Sigmoid colon (tissue), 7 donors: ENCODE results near the gene DENND6B. TPM values are rescaled to one million over a fixed set of nuclear protein-coding genes. Genes with fewer than 3 reads are reported as not detected.

Experiments used
- DNase-seq: peaks from one replicate; pipeline ENCODE4 v3.0.0-alpha.2; 2019
- H3K27ac ChIP-seq, 4 donors: fragments of 200-600 bp; sonication (generic); one replicate each; pipeline ENCODE4 v1.5.1; 2016 to 2019; ENCODE audit warnings: mild to moderate bottlenecking in 1 of 4
- H3K27me3 ChIP-seq, 3 donors: fragments of 200-600 bp; sonication (generic); one replicate each; pipeline ENCODE4 v1.5.1; 2019; ENCODE audit warnings: mild to moderate bottlenecking in 1 of 3
- H3K36me3 ChIP-seq, 4 donors: fragments of 200-600 bp; sonication (generic); one replicate each; pipeline ENCODE4 v1.5.1; 2016 to 2019
- H3K4me1 ChIP-seq, 4 donors: fragments of 200-600 bp; sonication (generic); one replicate each; pipeline ENCODE4 v1.5.1; 2017 to 2019
- H3K4me3 ChIP-seq, 4 donors: fragments of 200-600 bp; sonication (generic); one replicate each; pipeline ENCODE4 v1.5.1; 2017 to 2019; ENCODE audit warnings: mild to moderate bottlenecking in 2 of 4, moderate library complexity in 1 of 4
- H3K9me3 ChIP-seq, 4 donors: fragments of 200-600 bp in 3 of 4; sonication (generic) in 3 of 4; one replicate each; pipeline versions ENCODE4 v1.5.1 to v1.6.1; 2013 to 2019
- CTCF ChIP-seq, 4 experiments: fragments of 450-650 bp in 3 of 4; fragments of 200-600 bp in 1 of 4; IDR thresholded peaks; one replicate each; pipeline ENCODE4 v1.5.1; 2016 to 2019; ENCODE audit warnings: antibody characterized with exemption in 4 of 4, mild to moderate bottlenecking in 3 of 4, moderate library complexity in 2 of 4
- EP300 ChIP-seq, 4 donors: sonication (generic); formaldehyde crosslinking; IDR thresholded peaks; one replicate each; pipeline ENCODE4 v1.6.1; 2017; ENCODE audit warnings: antibody characterized with exemption in 4 of 4
- POLR2A ChIP-seq, 2 donors: fragments of 450-650 bp; IDR thresholded peaks; one replicate each; pipeline ENCODE4 v1.6.1; 2016; ENCODE audit warnings: antibody characterized with exemption in 2 of 2, mild to moderate bottlenecking in 2 of 2, moderate library complexity in 2 of 2
- POLR2AphosphoS5 ChIP-seq, 4 donors: sonication (generic); formaldehyde crosslinking; IDR thresholded peaks; one replicate each; pipeline ENCODE4 v1.6.1; 2017; ENCODE audit warnings: antibody characterized with exemption in 4 of 4
- WGBS, 2 donors: extraction: QIAGEN DNeasy Blood & Tissue Kit; methylation state at CpG; one replicate each; pipeline ENCODE4 v1.1.7; 2013; 5-methylcytosine and 5-hydroxymethylcytosine counted together
- intact Hi-C: fragments of 100-400 bp; cut with DNase I; formaldehyde crosslinking; loops from one replicate; pipeline ENCODE4 v1.15.1; 2023
- polyA plus RNA-seq, 3 donors: library from polyadenylated mRNA; stranded (reverse); fragments of 200-250 nt; gene quantifications; one replicate each; pipeline ENCODE4 v1.2.3, GENCODE V29; 2013
- total RNA-seq, 4 donors: library from RNA; depleted of rRNA; stranded (reverse); fragments of >200 nt; gene quantifications; one replicate each; pipeline ENCODE4 v1.1.0, GENCODE V29; 2016
- donor health status: healthy with polysubstance abuse.
- donor health status: Bipolar disorder and iron deficiency.
- donor health status: healthy.

The DENND6B gene
- total and polyA plus RNA-seq, 7 donors = 0.69 to 7.2 (median 2.3) TPM

DNA sequence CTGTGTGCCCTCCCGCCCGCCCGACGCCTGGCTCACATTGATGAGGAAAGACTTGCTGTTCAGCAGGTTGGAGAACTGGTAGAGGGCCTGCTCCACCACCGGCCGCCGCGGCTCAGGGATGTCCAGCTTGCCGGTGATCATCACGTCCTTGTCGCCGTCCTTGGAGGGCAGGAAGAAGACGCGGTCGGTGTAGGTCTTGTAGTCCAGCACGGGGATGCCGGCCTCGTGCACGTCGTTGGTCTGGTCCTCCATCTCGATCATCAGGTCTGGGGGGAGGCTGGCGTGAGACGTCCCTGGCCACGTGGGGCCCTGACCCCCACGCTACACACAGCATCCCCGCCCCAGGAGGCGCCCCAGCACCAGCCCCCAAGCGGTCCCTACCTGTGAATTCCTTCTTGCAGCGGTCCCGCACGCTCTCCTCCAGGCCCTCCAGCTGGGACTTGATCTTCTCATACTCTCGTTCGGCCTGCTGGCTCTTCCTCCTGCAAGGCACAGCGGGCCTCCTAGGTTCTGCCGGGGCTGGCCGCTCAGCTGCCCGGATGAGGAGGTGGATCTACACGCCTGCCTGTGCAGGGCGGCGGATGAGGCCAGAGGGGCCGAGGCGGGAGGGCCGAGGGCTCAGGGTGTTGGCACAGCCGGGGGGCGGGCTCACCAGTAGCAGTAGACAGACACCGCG is 46.0 kb downstream of the DENND6B start:
- TF ChIP-seq CTCF (IDR thresholded peaks at IDR 0.05) = no peak
- TF ChIP-seq EP300 (IDR thresholded peaks at IDR 0.05) = no peak
- TF ChIP-seq POLR2A (IDR thresholded peaks at IDR 0.05) = no peak
- TF ChIP-seq POLR2AphosphoS5 (IDR thresholded peaks at IDR 0.05) = no peak
- Histone ChIP-seq H3K4me1 (peaks cover 0 to 21% (median 12%) of the 10 kb centered on the region in 4 donors), H3K36me3 (peaks cover 65 to 94% (median 81%) of the 10 kb centered on the region in 4 donors), H3K27me3 (no peaks in the 10 kb centered on the region), H3K4me3 (no peak overlapping the region), H3K27ac (no peak overlapping the region), H3K9me3 (no peaks in the 10 kb centered on the region)
- WGBS, 2 donors = 95 to 97% methylated on average over 47 of the region's 47 CpGs
- intact Hi-C loops = no loop called here
- no peak for DNase-seq

DNA sequence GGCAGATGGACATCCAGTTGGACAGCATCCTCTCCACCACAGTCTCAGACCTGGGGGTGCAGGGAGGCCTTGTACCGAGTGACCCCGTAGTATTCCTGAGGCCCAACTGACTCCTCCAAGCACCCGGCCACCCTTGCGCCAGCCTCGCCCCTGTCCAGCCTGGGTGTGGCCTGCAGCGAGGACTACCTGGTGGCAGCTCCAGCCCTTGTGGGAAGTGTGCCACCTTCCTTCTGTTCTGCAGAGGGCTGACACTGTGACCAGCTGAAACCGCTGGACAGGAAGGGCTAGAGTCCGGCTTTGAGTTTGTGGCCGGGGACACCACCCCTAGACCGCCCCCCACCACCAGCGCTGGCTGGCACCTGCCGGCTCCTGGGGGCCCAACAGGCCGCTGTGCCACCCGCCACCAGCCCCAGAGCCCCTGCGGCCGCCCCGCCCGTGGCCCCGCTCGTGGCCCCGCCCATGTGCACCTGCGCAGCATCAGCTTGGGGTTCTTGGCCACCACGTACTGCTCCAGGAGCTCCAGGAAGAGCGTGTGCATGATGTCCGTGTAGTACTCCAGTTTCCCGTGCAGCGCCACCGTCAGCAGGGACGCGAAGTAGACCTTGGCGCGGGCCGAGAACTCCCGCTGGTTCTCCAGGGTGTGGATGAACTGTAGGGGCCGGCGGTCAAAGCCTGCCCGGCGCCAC is 46.6 kb downstream of the DENND6B start:
- Histone ChIP-seq H3K9me3 (no peaks in the 10 kb centered on the region), H3K27me3 (no peaks in the 10 kb centered on the region), H3K4me1 (peaks cover 0 to 21% (median 12%) of the 10 kb centered on the region in 4 donors), H3K36me3 (peaks cover 62 to 97% (median 84%) of the 10 kb centered on the region in 4 donors), H3K27ac (no peak overlapping the region), H3K4me3 (no peak overlapping the region)
- WGBS, 2 donors = 89 to 93% methylated on average over 38 of the region's 38 CpGs
- intact Hi-C loops = no loop called here
- DNase-seq = no peak
- TF ChIP-seq POLR2A (IDR thresholded peaks at IDR 0.05) (no peak), EP300 (IDR thresholded peaks at IDR 0.05) (no peak), POLR2AphosphoS5 (IDR thresholded peaks at IDR 0.05) (no peak), CTCF (IDR thresholded peaks at IDR 0.05) (no peak)

GRCh38 chr22:50278956-50279619 is 47.7 kb downstream of the DENND6B start:
- intact Hi-C loops = no loop called here

DNA sequence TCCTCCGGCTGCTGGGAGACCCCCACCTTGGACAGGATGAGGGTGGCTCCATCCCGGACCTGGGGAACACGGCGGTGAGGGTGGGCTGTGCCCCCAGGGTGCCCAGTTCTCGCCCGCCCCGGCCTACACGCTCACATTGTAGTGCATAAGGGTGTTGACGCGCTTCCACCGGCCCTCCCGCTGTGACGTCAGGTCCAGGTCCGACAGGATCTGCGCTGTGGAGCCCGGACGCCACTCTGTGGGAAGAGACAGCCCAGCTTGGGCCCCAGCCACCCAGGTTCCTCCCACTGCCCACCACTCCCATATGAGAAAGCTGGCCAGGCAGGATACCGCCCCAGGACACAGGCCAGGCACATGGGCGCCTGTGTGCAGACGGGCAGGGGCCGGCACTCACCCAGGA is 48.4 kb downstream of the DENND6B start:
- peaks cover 58 to 85% (median 75%) of the 10 kb centered on the region in 4 donors for H3K36me3 ChIP-seq
- no peaks in the 10 kb centered on the region for H3K27me3 ChIP-seq
- H3K9me3 ChIP-seq = no peaks in the 10 kb centered on the region
- H3K27ac ChIP-seq = no peak overlapping the region
- no peak for TF ChIP-seq POLR2AphosphoS5 (IDR thresholded peaks at IDR 0.05)
- TF ChIP-seq POLR2A (IDR thresholded peaks at IDR 0.05) = no peak
- TF ChIP-seq EP300 (IDR thresholded peaks at IDR 0.05) = no peak
- no peak for TF ChIP-seq CTCF (IDR thresholded peaks at IDR 0.05)
- no peak overlapping the region for H3K4me3 ChIP-seq
- intact Hi-C loops = no loop called here
- DNase-seq = no peak
- peaks cover 0 to 21% (median 14%) of the 10 kb centered on the region in 4 donors for H3K4me1 ChIP-seq
- WGBS, 2 donors = 95 to 96% methylated on average over 21 of the region's 21 CpGs

More at GRCh38 chr22:50278956-50279619, 47.7 kb downstream of the DENND6B start:
- WGBS, 2 donors = 90 to 93% methylated on average over 30 of the region's 30 CpGs
- Histone ChIP-seq H3K27ac (no peak overlapping the region), H3K36me3 (peaks cover 62 to 92% (median 82%) of the 10 kb centered on the region in 4 donors), H3K27me3 (no peaks in the 10 kb centered on the region), H3K4me1 (peaks cover 0 to 21% (median 13%) of the 10 kb centered on the region in 4 donors), H3K9me3 (no peaks in the 10 kb centered on the region), H3K4me3 (no peak overlapping the region)
- TF ChIP-seq POLR2AphosphoS5 (IDR thresholded peaks at IDR 0.05) (no peak), CTCF (IDR thresholded peaks at IDR 0.05) (no peak), POLR2A (IDR thresholded peaks at IDR 0.05) (no peak), EP300 (IDR thresholded peaks at IDR 0.05) (no peak)
- DNase-seq = no peak
